ENCODE measurements around the gene DYNLT2B.
"Not testable (repeated sequence)": the region's sequence is repeated elsewhere in the genome, so short reads cannot be mapped to it uniquely, and the experiment has no call there.

Gene DYNLT2B

DNA sequence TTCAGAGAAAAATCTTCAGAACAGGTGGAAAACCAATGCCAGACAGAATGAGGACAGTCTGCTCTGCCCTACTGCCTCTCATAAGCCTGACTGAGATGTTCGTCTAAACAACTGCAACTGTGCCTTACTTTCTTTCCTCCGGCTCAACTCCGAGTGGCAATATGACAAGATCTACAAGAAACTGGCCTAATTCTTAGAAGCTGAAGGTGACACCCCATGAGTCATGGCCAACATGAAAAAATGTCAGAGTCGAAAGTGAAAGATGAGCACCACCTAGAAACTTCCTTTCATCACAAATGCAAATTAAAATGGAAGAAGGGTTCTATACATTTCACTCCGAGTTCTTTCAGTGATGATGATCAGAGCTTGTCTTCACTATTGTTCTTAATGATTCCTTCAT lies 43.5 kb downstream of the DYNLT2B start:
- FAIRE-seq = no peak
- no peak for DNase-seq (ENCODE audit: low spot score)

DNA sequence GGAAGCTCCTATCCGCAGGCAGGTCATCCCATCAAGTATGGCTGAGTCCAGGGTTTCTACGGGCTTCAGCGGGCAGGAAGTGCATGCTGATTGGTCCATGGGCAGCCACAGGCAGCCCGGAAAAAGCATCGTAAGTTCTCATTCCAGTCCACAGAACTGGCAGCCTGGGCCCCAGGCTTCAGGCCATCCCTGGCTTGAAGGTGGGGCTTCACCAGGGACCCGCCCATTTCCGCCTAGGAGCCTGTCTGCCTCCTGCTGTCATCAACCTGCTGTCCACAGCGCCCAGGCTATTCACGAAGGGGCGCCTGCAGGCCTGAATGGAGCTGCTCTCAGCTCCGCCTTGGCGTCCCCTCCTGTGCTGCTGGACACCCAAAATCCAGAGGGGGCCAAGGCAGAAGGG lies 44.4 kb downstream of the DYNLT2B start:
- no peak for DNase-seq (ENCODE audit: low spot score)
- no peak for FAIRE-seq

DNA sequence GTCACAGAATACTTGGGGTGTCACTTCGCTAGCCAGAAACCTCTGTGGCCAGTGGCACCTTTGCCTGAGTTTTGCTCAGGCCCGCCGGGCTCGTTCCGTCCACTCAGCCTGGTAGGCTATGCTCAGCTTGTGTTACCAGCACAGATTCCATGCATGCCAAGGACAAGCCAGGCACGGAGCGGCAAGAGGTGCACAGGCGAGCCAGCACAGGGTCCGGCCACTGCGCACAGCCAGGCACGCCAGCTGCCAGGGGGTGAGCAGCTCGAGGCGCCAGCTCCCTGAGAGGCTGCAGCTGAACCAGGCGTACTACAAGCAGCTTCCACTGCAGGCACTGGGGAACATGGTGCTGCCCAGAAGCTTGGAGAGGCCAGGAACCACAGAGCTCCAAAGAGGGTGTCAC lies 45.2 kb downstream of the DYNLT2B start:
- no peak for FAIRE-seq
- DNase-seq (ENCODE audit: low spot score) = no peak

DNA sequence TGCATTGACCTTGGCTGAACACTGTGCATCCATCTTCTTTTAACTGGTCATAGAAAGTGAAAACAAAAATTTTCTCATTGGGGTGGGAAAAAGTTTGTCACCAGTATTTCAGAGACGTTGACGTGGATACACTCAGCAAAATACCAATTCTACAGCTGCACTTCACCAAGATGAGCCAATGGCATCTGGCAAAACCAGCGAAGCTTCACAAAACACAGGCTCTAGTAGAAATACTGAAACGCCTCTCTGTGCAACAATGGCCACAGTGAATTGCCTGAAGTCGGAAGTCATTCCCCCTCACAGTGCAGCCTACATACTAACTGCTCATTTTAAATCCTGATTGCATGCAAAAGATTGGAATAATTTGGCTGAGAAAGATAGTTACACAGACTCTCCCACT lies 47.5 kb downstream of the DYNLT2B start:
- DNase-seq (ENCODE audit: low spot score) (no peak), FAIRE-seq (no peak)

DNA sequence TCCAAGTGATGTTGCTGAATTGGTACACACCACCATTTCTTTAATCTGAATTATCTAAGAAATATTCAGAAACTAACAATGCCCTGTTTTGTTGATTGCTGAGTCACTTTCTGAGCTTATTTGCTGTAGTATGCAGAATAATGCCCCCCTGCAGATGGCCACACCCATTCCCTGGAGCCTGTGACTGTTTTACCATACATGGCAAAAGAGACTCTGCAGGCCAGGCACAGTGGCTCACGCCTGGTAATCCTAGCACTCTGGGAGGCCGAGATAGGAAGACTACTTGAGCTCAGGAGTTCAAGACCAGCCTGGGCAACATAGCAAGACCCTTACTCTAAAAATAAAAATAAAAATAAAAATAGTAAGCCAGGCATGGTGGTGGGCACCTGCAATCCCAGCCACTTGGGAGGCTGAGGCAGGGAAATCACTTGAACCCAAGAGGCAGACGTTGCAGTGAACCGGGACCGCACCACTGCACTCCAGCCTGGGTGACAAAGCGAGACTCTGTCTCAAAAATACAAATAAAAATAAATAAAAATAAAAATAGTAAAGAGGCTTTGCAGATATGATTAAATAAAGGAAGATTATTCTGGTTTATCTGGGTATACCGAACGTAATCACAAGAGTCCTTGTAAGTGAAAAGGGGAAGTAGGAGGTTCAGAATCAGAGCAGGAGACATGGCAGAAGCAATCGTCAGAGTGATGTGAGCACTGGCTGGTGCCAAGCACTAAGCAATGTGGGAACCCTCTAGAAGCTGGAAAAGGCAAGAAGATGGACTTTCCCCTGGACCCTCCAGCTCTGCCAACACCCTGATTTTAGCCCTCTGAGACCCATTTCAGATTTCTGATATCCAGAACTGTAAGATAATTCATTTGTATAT lies 49.5 kb downstream of the DYNLT2B start:
- FAIRE-seq (no peak), DNase-seq (ENCODE audit: low spot score) (no peak)

DNA sequence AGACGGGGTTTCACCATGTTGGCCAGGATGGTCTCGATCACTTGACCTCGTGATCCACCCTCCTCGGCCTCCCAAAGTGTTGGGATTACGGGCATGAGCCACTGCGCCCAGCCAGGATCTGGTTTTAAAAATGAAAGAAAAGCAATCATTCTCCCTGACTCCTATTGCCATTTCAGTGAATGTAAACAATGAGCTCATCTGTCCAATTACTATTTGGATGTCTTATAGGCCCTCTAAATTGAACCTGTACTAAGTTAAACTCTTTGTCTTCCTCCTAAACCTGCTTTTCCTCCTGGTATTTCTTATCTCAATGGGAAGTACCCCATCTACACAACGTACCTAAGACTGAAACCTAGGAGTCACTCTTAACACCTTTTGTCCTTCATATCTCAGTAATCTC lies 54.2 kb downstream of the DYNLT2B start:
- FAIRE-seq (no peak), DNase-seq (ENCODE audit: low spot score) (no peak)

DNA sequence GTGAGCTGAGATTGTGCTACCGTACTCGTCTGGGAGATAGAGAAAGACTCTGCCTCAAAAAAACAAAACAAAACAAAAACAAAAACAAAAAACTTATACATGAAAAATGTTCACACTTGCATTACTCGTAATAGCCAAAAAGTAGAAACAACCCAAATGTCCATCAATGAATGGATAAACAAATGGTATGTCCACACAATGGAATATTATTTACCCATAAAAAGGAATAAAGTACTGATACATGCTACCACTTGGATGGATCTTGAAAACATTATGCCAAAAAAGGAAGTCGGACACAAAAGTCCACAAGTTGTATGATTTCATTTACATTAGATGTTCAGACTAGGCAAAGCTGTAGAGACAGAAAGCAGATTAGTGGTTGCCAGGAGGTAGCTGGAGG lies 57.3 kb downstream of the DYNLT2B start:
- DNase-seq (ENCODE audit: low spot score) (no peak), FAIRE-seq (no peak)

DNA sequence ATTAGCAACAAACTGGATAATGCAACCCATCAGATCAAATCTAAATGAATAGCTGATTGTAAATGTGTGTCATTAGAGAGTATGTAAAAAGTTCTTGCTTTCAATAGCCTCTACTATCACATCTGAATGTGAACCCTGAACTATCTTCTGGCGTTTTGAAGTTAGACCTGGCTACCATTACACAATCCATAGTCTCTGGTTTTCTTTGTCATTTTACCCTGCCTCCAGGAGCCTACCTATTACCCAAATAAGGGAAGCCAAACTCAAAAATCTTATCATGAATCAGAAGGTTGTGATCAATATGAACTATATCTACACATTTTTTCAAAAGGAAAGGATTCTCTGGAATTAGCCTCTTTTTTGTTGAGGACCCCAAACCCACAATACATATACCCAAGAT lies 62.3 kb downstream of the DYNLT2B start:
- FAIRE-seq = no peak
- DNase-seq (ENCODE audit: low spot score) = no peak

DNA sequence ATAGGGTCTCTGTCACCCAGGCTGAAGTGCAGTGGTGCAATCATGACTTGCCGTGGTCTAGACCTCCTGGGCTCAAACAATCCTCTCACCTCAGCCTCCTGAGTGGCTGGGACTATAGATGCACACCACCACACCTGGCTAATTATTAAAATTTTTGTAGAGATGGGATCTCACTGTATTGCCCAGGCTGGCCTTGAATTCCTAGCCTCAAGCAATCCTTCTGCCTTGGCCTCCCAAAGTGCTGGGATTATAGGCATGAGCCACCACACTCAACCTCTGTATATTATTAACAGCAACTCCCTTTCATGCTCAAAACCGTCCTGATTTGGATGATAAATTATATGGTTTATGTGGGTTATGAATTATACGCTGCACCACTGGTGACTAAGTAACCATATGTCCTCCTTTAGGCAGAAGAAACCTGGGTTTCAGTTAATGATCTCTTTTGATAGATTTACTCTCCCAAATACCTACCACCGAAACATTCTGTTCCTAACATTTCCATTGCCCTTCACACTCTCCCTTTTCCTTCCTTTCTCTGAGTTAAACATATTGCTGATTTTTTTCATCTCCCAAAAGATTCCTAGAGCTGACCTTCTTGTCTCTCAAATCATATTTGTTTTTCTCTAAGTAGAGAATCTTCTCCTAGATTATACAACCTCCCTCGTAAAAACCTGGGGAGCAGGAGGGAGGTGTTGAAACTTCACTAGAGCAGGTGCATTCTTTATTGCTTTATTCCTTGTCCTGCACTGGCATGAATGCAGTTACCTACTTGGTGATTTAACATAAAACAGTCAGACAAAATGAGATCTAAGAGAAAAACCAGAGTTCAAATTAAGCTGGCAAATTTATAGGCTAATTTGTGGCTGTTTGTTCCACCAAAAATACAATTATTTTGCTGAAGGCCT lies 63.4 kb downstream of the DYNLT2B start:
- FAIRE-seq (no peak), DNase-seq (ENCODE audit: low spot score) (peak; percentile 10)

DNA sequence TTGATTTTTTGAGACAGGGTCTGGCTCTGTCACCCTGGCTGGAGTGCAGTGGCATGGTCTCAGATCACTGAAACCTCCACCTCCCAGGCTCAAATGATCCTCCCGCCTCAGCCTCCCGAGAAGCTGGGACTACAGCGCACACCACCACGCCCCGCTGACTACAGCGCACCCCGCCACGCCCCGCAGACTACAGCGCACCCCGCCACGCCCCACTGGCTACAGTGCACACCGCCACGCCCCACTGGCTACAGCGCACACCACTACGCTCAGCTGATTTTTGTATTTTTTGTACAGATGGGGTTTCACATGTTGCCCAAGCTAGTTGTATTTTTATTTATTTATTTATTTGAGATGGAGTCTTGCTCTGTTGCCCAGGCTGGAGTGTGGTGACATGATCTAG lies 66.1 kb downstream of the DYNLT2B start:
- no peak for DNase-seq (ENCODE audit: low spot score)
- no peak for FAIRE-seq

DNA sequence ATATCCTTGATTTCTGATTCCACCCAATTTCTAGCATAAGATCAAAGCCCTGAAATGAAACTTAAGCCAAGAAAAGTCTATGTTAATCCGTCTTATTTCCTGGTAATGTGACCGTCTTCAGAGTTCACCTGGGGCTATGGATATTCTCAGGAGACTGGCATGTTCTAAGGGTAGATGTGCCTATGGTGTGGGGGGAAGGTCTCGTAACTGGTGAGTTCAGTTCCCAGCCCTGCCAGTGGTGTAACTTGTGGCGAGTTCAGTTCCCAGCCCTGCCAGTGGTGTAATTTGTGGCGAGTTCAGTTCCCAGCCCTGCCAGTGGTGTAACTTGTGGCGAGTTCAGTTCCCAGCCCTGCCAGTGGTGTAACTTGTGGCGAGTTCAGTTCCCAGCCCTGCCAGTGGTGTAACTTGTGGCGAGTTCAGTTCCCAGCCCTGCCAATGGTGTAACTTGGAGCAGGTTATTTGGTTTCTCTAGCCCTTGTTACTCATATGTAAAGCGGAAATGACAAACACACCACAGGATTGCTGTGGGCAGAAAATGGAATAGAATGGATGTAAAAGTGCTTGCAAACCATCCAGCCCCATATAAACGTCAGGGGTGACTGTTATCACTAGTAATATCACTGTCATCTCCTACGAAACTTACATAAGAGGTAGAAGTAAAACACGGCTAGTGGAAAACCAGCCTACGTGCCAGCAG lies 71.3 kb downstream of the DYNLT2B start:
- DNase-seq (ENCODE audit: low spot score) = no peak
- no peak for FAIRE-seq

DNA sequence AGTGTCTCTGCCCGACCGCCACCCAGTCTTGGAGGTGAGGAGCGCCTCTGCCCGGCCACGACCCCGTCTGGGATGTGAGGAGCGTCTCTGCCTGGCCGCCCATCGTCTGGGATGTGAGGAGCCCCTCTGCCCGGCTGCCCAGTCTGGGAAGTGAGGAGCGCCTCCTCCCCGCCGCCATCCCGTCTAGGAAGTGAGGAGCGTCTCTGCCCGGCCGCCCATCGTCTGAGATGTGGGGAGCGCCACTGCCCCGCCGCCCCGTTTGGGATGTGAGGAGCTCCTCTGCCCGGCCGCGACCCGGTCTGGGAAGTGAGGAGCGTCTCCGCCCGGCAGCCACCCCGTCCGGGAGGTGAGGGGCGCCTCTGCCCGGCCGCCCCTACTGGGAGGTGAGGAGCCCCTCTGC lies 73.9 kb downstream of the DYNLT2B start:
- not testable (repeated sequence) for DNase-seq (ENCODE audit: low spot score); FAIRE-seq

DNA sequence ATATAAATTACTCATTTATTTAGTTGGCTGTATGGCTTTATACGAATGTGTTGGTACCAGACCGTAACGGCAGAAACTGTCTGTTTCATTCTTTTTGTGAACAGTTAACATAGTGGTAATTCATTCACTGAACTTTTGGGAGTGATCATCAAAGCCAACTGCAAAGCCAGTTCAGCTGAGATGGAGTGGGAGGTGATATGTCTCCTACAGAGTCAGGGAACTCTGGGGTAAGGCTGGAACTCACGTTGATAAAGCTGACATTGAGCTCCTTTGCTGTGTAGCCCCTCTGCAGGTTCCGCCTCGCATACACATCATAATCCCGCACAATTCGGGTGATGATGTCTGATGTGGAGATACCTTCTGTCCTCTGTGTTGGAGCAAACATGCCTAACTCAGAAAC lies 76.3 kb downstream of the DYNLT2B start:
- FAIRE-seq (no peak), DNase-seq (ENCODE audit: low spot score) (no peak)

All from RCC 7860 (cell line).